Cardiac fibroblast (primary cell): Measurements from ENCODE around the gene PES1.

Experiments
- DNase-seq, 2 donors: peaks; one replicate each; pipeline versions ENCODE4 v3.0.0 to v3.0.0-alpha.2; 2010; ENCODE audit warnings: low read depth in 2 of 2
- H3K4me3 ChIP-seq, 2 donors: replicated peaks in 1 of 2; 1 replicate in 1 of 2; 2 replicates in 1 of 2; pipeline ENCODE4 v1.5.1; 2011; ENCODE audit warnings: low read depth in 2 of 2, low read length in 2 of 2, mild to moderate bottlenecking in 2 of 2, moderate library complexity in 1 of 2
- CTCF ChIP-seq: IDR thresholded peaks from one replicate; pipeline ENCODE4 v1.5.1; 2011; ENCODE audit warnings: low read depth, mild to moderate bottlenecking, low read length, inconsistent platforms

The PES1 gene

GRCh38 chr22:30531651-30532608 is 59.8 kb downstream of the PES1 start:
- no peak overlapping the region for H3K4me3 ChIP-seq
- DNase-seq: no peak
- TF ChIP-seq CTCF: no peak

- H3K4me3 ChIP-seq: no peak overlapping the region
- no peak for TF ChIP-seq CTCF
- no peak for DNase-seq
These were observed 65.1 kb downstream of the PES1 start for GRCh38 chr22:30526656-30527055.
